HG03097 (cell line): ENCODE data around the gene SORL1-AS1.
A peak's percentile ranks its signal among the peaks of the same experiment; 100 is the strongest.

ENCODE experiments used
- ATAC-seq: cut with Tn5 transposase; IDR thresholded peaks from one replicate; pipeline ENCODE4 v1.9.1; 2021; ENCODE audit not compliant: unreplicated experiment, low FRiP score

Gene SORL1-AS1

DNA sequence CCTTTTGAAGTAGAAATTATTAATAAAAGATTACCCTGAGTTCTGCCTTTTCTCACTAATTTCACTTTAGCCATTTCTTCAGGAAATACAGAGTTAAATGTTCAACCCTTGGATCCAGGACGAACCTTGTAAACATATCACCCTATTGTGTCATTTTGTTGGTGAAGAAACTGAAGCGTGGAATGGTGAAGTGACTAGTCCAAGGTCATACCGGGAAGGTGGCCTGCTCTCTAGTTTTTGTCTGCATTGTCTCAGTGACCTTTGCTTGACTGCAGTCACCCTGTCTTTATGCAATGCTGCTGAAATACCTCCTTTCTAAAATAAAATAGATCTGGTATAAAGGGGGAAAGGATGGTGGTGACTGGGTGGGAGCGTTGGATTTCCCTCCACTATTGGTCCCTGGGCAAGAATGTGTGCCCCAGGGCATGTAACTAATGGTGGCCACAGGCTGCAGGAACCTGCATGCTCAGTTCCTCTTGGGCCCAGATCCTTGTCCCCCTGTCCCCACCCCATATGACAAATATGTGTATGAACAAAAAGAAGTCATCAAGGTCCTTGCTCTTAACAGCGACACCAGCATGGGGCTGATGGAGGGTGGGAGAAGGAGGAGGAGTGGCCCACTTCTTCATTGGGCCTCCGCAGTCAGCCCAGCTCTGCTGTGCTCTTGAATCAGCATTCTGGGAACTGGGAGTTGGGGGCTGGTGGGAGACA lies 977 bp upstream of the SORL1-AS1 start:
- ATAC-seq = no peak

DNA sequence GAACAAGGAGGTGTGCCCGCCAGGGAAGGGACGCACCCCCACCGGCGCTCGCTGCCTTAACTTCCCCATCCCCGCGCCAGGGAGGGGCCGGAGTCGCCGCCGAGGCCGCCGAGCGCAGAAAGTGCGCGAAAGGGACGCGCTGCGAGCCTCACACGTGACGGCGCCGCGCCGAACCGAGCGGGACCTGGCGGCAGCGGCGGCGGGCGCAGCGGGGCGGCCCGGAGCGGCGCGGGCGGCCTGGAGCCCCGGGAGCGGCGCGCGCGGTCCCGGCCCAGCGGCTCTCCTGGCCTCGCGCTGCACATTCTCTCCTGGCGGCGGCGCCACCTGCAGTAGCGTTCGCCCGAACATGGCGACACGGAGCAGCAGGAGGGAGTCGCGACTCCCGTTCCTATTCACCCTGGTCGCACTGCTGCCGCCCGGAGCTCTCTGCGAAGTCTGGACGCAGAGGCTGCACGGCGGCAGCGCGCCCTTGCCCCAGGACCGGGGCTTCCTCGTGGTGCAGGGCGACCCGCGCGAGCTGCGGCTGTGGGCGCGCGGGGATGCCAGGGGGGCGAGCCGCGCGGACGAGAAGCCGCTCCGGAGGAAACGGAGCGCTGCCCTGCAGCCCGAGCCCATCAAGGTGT lies 670 bp downstream of the SORL1-AS1 start, which contains the start of gene SORL1:
SORL1 (plus strand) TSS at position 329 of the 623 bp plus-strand sequence; CDS start at position 347, 18 bp downstream.
- peak; percentile 42 for ATAC-seq

GRCh38 chr11:121451178-121451985 lies 1.4 kb downstream of the SORL1-AS1 start:
- ATAC-seq = no peak

DNA sequence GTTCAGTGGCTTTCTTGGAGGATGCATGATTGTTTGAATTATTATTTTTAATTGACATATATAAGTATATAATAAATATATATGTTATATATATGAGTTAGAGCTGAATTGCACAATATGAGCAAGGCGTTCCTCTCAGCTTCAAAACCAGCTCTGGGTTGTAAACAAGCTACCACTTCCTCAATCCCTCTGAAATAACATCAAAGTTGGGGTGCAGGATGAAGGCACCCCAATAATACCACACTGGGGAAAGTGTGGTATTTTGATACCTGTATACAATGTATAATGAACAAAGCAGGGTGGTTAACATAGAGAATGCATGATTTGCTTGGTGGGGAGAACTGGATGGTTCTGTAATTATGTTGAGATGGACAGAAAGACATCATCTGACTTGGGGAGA lies 2.4 kb downstream of the SORL1-AS1 start:
- ATAC-seq = no peak

DNA sequence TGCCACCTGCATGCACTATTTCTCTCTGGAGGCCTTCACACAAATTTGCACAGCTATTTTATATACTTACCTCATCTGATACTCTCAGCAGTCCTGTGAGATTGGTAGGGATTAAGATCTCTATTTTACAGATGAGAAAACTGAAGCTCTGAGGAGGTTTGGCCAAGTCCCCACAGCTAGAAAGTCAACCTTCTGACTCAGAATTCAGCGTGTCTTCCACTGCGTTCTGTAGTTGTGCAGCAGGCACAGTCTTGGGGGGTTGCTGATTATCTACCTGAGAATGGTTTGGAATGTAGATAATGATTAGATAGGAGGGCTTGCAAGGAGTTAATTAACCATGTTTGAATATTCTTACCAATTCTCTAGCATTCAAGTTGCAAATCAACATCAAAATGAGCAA lies 3.1 kb downstream of the SORL1-AS1 start:
- ATAC-seq = no peak

- ATAC-seq = no peak
These were observed 3.6 kb downstream of the SORL1-AS1 start for GRCh38 chr11:121449123-121449522.

DNA sequence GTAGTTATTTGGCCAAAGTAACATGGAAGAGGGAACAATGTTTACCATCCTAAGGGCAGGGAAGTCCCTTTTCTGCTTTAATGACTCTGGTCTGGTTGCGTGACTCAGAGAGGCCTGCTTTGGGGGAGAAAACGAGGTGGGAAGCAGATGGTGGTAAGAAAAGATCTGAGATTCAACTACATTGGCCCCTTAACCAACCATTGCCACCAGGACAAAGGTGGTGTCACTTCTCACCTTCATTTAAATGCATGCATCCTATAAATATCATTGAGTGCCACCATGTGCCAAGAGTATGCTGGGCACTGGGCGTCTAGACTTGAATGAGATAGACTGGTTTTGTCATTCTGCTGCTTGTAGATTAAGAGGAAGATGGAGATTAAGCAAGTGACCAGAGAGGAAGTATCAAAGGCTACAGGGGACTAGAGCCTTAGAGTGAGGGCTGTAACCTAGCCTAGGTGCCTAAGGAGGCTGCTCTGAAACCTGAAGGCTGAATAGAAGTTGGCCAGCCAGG lies 4.3 kb downstream of the SORL1-AS1 start:
- ATAC-seq = no peak

- ATAC-seq = no peak
These were observed 4.8 kb downstream of the SORL1-AS1 start for GRCh38 chr11:121448011-121448410.

DNA sequence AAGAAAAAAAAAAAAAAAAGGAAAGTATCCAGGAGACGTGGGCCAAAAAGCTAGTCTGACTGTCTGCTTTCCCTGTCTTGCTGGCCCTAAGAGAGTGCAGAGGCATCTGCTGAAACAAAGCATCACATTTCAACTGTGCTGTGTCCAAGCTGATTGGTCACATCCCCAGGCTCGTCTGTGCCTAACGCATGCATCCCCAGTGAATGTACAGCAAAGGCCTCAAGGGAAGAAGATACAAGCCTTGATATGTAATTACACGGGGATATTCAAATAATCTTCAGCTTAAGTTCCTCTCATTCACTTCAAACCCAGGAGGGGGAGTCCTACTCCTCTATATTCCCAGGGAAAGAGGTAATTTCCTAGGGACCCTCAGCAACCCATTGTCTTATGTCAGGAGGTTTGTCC lies 6.0 kb downstream of the SORL1-AS1 start:
- no peak for ATAC-seq

DNA sequence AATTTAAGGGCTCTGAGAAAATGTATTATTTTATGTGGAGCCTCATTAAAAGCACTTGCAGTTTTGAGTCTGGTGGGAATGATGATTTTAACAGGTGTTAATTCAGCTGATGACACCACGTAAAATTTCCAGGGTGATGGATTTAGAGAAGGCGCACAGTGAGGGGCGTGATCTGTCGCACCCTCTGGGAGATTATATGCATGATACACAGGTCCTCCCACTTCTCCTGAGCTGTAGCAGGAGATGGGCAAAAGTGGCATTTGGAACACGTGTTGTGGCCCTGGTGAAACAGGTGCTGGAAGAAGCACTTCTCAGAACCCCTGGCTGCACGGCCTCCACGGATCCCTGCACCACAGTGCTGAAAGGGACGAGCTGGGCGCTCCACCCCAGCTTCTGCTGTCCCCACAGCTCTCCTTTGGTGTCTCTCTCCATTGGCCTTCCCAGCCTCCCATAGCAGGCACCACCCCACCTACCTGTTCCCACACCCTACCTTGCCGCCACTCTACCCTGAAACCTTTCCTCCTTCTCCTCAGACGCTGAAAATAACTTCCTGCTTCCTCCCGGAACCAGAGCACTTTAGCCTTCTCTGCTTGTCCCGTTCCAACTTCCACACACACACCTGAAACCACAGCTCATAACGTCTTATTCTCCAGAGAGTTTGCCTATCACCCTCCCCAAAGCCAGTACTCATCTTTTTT lies 7.5 kb downstream of the SORL1-AS1 start:
- no peak for ATAC-seq

GRCh38 chr11:121444526-121444925 lies 8.2 kb downstream of the SORL1-AS1 start:
- no peak for ATAC-seq

DNA sequence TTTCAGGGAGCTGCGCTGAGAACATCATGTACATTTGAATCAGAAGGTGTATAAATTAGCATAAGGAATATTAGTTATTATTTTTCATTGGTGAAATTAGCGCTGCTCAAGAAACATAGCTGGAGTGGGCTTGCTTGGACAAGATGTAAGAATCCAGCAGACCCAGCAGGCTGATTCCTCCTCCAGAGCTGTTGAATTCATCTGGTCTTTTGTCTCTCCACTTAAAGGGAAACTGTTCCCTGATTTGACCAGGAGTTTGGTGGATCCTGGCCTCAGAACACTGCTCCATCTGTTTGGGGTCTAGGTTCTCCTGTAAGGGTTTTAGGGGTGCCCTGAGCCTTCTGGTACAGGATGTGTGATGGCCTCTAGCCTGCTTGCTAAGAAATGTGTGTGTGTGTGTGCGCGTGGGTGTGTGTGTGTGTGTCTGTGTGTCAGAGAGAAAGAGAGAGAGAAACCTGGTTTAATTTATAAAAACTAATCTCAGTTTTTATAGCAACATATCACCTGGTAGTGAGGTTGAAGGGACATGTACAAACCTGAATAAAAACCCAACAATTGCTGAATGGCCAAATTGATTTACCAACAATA lies 9.0 kb downstream of the SORL1-AS1 start:
- no peak for ATAC-seq

DNA sequence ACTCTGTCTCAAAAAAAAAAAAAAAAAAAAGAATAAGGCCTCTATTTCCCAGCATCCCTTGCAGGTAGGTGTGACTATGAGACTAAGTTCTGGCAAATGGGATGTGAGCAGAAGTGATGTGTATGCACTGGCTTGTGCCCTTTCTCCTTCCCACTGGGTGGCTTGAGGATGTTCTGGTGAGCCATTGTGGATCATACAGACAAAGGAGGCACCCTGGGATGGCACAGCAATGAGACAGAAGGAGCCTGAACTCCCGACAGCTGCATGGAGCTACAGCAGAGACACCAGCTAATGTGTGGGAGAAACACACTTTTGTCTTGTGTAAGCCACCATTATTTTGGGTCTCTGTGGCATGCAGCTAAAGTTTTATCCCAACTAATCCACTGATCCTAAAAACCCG lies 11.2 kb downstream of the SORL1-AS1 start:
- no peak for ATAC-seq

- no peak for ATAC-seq
These were observed 13.0 kb downstream of the SORL1-AS1 start for GRCh38 chr11:121439759-121440158.

DNA sequence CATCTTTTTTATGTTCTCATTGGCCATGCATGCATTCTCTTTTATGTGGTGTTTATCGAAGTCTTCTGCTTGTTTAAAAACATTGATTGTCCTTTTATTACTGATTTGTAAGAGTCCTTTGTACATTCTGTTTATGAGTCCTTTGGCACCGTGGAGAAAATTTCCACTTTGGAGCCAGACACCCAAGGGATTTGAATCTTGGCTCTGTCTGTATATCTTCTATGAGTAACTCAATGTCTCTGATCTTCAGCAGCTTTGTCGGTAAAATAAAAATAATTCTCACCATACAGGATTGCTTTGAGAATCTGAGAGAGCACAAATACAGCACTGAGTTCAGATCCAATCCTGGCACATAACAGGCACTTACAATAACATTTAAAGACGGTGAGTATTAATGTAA lies 13.4 kb downstream of the SORL1-AS1 start:
- ATAC-seq = no peak

DNA sequence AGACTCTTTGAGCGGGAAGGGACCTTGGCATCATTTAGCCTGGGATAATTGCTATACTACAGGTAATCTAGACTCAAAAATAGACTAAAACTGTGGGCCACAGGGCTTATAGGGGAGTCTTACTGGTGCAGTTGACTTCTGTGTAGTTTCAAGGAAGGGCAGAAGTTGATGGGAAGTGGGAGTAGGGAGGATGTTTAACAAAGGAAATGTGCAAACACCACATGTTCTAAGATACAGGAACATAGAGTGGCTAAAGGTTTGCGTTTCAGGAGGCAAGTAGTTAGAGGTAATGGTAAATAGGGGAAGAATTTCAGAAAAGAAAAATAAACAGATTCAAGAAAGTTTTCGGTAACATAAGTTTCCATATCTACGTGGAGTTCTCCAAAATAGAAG lies 15.1 kb downstream of the SORL1-AS1 start:
- ATAC-seq = no peak

GRCh38 chr11:121437018-121437685 lies 15.6 kb downstream of the SORL1-AS1 start:
- ATAC-seq = no peak

DNA sequence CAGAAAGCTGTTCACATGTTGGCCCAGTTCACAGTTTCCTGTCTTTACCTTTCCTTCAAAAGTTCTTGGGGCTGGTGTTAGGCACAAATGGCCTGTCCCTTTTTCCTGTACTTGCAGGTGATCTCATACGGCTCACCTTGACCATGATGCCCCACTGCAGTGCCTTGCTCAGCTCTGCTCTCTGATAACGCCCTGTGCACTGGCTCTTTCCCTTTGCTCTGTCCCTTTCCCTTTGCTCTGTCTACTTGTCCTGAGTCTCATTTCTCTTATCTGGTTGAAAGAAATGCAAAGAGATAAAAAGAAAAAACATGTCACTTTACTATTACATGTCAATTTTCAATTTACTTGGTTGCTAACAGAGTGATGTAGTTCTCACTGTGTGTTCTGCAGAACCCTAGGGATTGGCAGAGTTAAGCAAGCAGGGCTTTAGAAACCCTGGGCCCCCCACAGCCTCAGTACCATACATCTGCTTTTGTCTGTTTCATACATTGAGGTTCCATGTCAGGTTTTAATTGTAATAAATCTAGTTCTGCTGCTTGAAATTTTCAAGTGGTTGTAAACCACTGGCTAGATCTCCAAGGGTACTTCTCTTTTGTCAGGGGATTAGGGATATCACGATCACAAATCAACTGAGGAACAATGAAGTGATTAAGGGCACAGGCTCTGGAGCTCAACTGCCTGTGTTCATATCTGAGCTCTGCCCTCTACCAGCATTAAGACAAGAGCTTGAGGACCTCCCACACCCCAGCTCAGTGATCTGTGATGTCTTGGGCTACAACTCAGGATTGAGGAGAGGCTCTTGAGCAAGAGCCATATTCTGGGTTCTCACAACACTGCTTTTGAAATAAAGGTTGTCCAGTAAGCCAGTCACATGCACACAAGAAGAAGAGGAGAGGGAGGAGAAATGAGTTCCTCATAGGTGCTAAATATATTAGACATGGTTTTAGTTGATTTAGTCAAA lies 16.9 kb downstream of the SORL1-AS1 start:
- no peak for ATAC-seq

GRCh38 chr11:121435132-121435531 lies 17.6 kb downstream of the SORL1-AS1 start:
- ATAC-seq = no peak
